ENCODE data around the gene ZNF451.

ZNF451 gene

GRCh38 chr6:57097596-57097995, 7.6 kb downstream of the ZNF451 start:
- no peak for DNase-seq

DNA sequence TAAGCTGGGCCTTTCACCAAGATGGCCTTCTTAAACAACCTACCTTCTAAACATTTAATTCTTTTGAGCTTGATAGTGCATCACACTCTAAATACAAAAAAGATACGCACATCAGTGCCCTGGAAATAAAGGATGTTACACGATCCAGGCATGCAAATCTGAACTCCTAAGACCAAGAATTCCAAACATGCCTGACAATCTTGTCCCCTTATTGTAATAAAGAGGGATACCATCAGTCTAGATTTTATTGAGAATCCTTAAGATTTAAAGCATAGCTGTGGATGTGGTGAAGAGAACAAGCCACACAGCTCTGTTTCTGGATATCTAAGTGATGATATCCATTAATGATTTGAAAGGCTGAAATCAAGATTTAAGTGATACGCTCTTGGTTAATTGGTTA, 13.0 kb downstream of the ZNF451 start:
- DNase-seq, result no peak

DNA sequence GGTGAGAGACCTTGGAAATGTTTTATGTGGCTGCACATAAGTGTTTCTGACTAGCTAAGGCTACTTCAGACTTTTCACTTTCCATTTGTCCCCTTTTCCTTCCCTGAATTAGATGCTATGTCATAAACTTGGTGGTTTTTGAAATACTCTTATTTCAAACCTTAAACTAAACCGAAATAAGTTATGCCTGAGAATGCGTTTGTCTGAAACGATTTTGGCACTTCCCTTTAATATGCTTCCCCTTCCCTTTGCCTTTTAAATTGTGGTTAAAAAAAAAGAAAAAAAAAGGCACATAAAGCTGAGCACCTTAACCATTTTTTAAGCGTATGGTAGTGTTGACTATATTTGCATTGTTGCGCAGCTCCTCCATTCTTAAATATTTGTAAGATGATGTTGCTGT, 14.3 kb downstream of the ZNF451 start:
- no peak for DNase-seq

DNA sequence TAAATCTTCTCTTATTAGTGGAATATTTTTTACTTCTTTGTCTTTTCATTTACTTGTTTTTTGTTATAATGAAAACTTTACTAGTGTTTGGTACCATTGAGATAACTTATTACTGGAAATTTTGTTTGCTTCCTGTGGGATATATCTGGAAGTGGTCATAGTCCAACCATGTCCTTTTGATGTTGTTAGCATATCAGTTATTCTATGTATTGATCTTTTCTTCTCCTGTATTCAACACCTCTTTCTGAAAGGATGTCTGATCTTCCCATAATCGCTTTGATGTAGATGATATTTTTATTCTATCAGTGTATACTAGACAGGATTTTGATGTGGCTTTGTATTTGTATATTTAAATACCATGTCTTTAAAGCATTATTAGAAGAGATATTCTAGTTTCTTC, 17.0 kb downstream of the ZNF451 start:
- DNase-seq, result no peak

DNA sequence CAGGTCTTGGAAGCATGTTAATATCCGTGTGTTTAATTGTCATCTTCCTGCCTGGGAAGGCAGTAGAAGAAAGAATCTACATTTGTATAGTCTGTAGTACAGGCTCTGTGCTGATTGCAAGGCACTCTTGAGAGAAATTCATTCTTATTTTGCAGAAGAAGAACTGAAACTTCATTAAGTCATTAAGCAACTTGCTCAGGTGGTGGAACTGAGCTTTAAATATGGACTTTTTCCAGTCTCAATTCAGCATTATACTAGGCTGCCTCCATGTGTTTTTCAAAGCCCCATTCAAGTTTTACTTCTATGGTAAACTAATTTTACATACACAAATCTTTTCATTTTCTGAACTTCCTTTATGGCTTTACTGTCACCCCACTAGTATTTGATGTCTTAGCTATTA, 18.7 kb downstream of the ZNF451 start:
- DNase-seq, result no peak

DNA sequence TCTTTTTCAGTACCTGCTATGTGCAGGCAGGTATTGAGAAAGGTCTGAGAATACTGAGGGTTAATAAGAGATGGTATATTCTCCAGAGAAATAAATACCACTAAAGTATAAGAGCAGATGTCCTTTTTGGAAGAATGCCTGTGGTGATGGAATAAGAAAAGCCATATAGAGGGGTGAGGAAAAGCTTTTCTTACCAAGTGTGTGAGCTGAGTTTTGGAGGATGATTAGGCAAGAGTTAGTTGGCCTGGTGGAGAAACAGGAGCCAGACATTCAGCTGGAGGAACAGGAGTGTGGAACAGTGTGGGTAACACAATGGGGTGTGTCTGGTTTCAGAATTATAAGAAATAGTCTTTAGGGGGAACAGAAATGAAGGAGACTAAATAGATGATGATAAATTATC, 19.9 kb downstream of the ZNF451 start:
- DNase-seq, result no peak

- no peak for DNase-seq
Observed at GRCh38 chr6:57113105-57113504, 23.1 kb downstream of the ZNF451 start.

DNA sequence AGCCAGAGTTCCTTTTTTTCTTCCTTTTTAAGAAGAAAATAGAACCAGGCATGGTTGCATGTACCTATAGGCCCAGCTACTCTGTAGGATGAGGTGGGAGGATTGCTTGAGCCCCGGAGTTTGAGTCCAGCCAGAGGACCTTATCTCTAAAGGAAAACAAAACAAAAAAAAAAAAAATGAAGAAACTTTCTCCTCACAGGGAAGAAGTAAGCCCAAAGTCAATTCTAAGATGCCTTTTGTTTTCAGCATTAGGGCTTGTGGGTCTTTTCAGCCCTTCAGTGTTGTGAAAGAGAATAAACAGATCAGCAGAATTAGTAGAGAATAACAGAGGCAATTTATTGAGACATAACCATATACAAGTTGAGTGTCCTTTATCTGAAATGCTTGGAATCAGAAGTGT, 26.8 kb downstream of the ZNF451 start:
- no peak for DNase-seq

DNA sequence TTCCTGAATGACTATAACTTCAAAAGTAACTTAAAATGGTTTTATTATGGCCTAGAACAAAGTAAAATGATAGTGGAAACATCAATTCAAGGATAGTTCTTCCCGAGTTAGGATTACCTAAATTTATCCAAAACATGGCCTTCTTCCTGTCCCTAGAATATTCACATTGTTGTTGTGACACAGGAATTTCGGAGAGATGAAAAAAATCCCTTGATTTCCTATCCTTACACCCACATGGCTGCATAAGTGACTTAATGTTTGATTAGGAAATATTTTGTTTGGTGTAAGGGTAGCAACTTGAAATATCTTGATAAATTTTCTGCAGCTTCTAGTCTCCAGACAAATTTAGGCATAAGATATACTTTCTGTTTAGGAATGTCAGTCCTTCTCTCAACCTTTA, 27.8 kb downstream of the ZNF451 start:
- no peak for DNase-seq

DNA sequence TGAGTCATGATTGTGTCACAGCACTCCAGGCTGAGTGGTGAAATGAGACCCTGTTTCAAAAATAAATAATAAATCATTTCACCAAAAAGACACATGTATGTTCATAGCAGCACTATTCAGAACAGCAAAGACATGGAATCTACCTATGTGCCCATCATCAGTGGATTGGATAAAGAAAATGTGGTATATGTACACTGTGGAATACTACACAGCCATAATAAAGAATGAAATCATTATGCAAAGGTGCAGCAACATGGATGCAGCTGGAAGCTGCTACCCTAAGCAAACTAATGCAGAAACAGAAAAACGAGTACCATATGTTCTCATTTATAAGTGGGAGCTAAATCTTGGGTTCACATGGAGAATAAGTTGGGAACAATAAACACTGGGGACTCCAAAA, 33.1 kb downstream of the ZNF451 start:
- no peak for DNase-seq

- no peak for DNase-seq
Observed at GRCh38 chr6:57127763-57128162, 37.8 kb downstream of the ZNF451 start.

DNA sequence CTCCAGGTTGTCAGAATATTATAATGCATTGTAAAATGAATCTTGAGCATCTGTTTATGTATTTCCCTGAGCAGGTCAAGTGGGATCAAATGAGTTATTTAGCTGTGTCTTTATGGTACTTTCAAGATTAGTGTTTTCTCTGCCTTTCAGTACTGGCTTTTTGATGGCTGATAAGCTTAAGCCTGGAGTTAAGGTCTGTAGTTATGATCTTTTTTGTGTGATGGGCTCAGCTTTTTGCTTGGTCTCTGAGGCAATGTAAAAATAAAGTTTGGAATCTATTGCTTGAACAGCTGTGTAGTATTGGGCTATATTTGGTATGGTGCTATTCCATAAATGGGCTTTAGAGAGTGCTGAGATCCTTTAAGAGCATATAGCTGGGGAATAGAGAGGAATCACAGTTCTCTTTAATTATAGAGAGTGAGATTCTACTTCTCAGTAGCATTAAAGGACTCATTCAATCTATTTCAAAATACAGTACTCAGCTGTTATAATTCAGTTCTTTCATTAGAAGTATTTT, 40.7 kb downstream of the ZNF451 start:
- no peak for DNase-seq

DNA sequence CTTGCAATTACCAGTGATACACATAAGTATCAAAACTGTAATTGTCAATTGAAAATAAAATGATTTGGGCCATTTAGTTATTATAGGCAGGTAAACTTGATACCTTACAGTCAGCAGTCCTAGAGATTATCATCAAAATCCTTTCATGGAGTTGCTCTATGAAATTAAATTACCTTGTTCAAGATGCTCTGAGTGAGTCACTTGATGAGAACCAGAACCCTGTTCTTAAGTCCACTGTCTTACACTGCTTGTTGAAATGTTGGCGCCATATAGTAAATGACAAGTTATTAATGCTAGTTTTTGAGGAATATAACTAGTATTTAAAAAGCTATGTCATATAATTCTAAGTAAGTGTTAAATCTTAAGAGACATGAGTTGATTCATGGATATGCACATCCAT, 45.0 kb downstream of the ZNF451 start:
- DNase-seq, result no peak

- no peak for DNase-seq
Observed at GRCh38 chr6:57135885-57136284, 45.9 kb downstream of the ZNF451 start.

DNA sequence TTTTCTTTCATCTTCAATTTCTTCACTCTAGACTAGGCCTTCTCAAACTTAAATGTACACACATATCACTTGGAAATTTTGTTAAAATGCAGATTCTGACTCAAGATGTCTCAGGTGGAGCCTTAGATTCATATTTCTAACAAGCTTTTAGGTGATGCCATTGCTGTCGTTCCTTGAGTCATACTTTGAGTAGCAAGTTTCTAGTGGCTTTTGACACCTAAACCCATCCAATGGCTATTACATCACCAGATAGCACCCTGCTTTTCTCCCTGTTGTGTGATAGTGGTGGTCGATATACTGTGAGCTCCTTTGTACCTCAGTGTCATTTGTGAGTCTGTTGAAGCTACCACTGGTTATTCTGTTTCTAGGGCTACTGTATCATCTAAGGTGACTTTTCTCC, 47.4 kb downstream of the ZNF451 start:
- DNase-seq, result no peak

GRCh38 chr6:57138026-57138425, 48.0 kb downstream of the ZNF451 start:
- DNase-seq, result no peak

DNA sequence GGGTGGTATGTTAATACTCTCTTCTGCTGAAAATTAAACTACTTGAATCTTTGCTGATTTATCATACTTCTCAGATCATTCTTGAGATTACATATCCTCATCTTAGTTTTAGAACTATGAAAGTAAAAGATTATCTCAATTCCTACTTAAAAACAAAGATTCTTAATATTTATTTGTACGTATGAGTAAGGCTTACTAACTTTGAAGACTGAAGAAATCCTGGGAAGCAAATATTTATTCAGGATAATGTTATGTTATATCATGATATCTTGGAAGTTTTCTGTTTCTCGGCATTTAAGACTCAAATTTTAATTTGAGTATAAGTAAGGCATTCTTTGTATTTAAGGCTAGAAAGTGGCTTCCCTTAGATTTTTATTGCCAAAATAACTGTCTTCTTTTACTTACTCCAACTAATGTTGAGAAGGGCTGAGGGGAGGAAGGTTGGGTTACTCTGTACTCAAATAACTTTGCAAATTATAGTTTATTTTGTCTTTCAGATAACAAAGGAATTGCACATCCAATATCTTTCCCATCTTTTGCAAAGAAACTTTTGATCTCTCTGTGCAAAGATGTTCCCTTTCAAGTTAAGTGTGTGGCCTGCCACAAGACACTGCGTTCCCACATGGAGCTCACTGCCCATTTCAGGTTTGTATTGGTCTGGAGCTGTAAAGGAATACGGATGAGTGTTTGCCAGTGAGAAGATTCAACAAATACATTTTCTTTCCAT, 51.6 kb downstream of the ZNF451 start:
- no peak for DNase-seq

DNA sequence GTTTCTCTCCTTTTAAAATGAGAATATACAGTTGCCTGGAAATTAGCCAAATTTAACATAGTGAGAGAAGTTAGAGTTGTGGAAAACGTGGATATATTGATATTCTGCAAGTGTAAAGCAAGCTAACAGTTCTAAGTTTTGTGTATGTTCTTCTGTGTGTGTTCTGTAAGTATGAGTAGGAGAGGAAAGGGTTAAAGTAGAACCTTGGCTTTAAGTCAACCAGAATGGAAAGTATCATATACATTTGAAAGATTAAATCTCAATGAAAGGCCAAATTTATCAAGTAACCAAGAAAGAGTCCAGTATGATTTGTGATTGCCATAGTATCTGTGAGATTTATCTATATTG, 52.2 kb downstream of the ZNF451 start:
- no peak for DNase-seq

DNA sequence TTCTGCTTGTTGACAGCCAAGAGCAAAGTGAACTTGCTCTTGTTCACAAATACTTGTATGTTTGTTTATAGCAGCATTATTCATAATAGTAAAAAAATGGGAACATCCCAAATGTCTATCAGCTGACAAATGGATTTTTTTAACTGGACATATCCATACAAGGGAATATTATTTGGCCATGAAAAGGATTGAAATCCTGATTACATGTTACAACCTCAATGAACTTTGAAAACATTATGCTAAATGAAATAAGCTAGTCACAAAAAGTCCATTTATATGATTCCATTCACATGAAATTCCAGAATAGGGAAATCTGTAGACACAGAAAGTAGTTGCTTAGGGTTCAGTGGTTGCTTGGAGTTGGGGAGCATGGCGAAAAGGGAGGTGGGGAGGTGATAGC, 53.7 kb downstream of the ZNF451 start:
- no peak for DNase-seq

DNA sequence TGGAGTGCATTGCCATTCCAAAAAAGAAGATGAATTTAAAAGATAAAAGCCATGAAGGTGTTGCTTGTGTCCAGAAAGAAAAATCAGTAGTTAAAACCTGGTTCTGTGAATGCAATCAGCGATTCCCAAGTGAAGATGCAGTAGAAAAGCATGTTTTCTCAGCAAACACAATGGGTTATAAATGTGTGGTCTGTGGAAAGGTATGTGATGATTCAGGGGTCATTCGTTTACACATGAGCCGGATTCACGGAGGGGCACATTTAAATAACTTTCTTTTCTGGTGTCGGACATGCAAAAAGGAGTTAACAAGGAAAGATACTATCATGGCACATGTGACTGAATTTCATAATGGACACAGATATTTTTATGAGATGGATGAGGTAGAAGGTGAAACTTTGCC, 57.4 kb downstream of the ZNF451 start:
- no peak for DNase-seq

DNA sequence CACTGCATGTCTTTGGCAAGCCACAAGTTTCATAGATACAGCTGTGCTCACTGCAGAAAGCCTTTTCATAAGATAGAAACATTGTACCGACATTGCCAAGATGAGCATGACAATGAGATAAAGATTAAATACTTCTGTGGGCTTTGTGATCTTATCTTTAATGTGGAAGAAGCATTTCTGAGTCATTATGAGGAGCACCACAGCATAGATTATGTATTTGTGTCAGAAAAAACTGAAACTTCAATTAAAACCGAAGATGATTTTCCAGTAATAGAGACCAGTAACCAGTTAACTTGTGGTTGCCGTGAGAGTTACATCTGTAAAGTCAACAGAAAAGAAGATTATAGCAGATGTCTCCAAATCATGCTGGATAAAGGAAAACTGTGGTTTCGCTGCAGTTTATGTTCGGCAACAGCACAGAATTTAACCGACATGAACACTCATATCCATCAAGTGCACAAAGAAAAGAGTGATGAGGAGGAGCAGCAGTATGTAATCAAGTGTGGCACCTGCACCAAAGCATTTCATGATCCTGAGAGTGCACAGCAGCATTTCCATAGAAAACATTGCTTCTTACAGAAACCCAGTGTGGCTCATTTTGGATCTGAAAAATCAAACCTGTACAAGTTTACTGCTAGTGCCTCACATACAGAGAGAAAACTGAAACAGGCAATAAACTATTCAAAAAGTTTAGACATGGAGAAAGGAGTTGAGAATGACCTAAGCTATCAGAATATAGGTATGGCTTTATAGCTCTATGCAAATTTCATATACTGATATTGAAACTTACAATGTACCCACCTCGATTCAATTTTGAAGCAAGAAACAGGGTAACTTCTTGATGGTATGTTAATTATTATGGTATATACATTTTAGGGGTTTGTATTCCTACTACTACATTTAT, 58.2 kb downstream of the ZNF451 start:
- no peak for DNase-seq

DNA sequence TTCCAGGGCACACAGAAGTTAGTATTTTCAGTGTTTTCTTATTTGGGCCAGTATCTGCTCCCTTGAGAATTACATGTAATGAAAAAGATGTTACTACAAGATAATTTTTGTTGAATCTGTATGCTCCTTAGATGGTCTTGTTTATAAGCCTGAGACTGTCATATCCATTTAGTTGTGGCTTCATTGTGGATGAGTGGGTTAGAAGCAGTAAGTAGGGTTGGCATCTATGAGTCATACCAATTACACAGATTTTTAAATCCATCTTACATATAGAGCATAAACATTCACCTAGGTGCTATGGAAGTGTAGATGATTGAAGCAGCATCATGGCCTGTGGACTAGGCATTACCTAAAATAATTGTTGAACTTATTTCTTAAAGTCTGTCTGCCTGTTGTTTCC, 68.7 kb downstream of the ZNF451 start:
- DNase-seq, result no peak

- DNase-seq, result no peak
Observed at GRCh38 chr6:57159127-57159526, 69.1 kb downstream of the ZNF451 start.

DNA sequence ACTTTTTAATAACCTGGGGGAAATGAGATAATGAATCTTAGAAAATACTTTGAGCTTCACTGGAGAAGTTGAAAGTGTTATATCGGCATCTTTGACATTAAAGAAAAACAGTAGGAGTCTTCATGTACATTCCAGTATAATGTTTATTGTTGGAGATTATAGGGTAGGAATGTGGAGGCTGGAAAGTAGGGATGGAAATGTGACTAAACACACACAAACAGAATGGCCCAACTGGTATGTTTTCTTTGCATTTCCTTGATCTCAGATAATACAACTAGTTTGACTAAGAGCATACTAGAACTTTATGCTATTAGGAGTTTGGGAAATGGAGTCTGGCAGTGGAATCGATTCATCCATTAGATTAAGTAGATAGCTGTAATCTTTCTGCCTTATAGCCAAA, 72.0 kb downstream of the ZNF451 start:
- DNase-seq, result no peak

Measured in left hindlimb (tissue), 1 donor.